ENCODE data around the gene SRXN1. TPM values are rescaled to one million over a fixed set of nuclear protein-coding genes. Genes with fewer than 3 reads are reported as not detected.

SRXN1 gene
- total and polyA plus RNA-seq, 2 donors from 2014 or later = 17.4 to 51.1 TPM

DNA sequence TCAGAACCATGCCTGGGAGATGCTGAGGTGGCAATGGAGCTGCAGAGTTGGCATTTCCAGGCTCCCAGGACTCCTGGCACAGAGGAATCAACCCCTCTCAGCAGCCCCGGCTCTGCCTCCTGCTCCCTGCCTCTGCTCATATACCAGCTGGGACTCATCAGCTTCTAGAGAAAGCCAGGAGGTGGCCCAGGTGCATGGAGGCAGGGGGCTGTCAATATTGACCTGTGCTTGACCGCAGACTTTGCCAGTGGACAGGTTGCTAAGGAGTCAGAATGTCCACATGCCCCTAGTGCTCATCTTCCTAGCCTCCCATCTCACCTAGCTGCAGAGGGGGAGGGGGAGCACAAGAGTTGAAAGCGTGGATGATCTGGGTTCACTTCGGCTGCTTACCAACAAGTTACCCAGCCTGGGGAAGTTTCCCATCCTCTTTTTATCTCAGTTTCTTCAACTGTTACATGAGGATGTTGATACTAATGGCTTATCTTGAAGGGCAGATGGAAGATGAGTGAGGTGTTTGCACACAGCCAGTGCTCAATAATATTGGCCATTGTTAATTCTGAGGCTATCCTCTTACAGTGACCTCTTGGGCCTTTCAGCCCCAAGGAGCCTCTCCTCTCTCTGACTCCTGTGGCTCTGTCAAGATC lies 31.8 kb upstream of the SRXN1 start:
- no peak overlapping the region for H3K27ac ChIP-seq (ENCODE audit: low read depth in 2 of 2, low read length in 2 of 2)
- FAIRE-seq = no peak
- intact Hi-C loops (cut with DNase I) = no loop called here
- no peaks in the 10 kb centered on the region for H3K4me1 ChIP-seq (ENCODE audit: control insufficient read depth in 2 of 3, insufficient read depth in 2 of 3, low read depth in 1 of 3, low read length in 3 of 3)
- peak in 1 of 5 donors; percentile 22 for DNase-seq
- no peaks in the 10 kb centered on the region for H3K27me3 ChIP-seq (ENCODE audit: control insufficient read depth, insufficient read depth, low read length)
- TF ChIP-seq, protein P1, sequence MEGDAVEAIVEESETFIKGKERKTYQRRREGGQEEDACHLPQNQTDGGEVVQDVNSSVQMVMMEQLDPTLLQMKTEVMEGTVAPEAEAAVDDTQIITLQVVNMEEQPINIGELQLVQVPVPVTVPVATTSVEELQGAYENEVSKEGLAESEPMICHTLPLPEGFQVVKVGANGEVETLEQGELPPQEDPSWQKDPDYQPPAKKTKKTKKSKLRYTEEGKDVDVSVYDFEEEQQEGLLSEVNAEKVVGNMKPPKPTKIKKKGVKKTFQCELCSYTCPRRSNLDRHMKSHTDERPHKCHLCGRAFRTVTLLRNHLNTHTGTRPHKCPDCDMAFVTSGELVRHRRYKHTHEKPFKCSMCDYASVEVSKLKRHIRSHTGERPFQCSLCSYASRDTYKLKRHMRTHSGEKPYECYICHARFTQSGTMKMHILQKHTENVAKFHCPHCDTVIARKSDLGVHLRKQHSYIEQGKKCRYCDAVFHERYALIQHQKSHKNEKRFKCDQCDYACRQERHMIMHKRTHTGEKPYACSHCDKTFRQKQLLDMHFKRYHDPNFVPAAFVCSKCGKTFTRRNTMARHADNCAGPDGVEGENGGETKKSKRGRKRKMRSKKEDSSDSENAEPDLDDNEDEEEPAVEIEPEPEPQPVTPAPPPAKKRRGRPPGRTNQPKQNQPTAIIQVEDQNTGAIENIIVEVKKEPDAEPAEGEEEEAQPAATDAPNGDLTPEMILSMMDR (IDR thresholded peaks at IDR 0.05; ENCODE audit: borderline replicate concordance, extremely low read depth, insufficient read depth) = no peak
- no peaks in the 10 kb centered on the region for H3K36me3 ChIP-seq (ENCODE audit: control insufficient read depth in 2 of 3, insufficient read depth in 3 of 3, low read length in 3 of 3)
- H3K4me3 ChIP-seq (ENCODE audit: low read length in 3 of 3) = no peak overlapping the region
- no peaks in the 10 kb centered on the region for H3K9me3 ChIP-seq (ENCODE audit: control insufficient read depth in 2 of 3, insufficient read depth in 1 of 3, low read length in 3 of 3)
- H3K9ac ChIP-seq (ENCODE audit: low read length in 3 of 3) = no peak overlapping the region

DNA sequence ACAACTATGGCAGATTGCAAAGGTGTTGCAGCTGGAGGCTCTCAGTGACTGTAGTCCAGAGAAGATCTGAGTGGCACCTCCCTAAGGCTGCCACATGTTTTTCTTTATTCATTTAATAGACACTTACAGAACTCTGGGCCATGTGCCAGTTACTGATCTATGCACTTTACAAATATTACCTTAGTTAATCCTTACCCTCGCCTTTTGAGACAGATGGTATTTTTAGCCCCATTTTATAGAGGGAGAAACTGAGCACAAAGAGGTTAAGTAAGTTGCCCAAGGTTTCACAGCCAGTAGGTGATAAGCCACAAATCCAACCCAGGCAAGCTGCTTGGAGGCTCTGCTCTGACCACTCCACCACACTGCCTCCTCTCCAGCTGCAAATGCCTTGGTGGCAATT lies 29.1 kb upstream of the SRXN1 start:
- FAIRE-seq (no peak), DNase-seq (no peak)
- no peaks in the 10 kb centered on the region for H3K36me3 ChIP-seq (ENCODE audit: control insufficient read depth in 2 of 3, insufficient read depth in 3 of 3, low read length in 3 of 3)
- H3K9me3 ChIP-seq (ENCODE audit: control insufficient read depth in 2 of 3, insufficient read depth in 1 of 3, low read length in 3 of 3) = no peaks in the 10 kb centered on the region
- no peaks in the 10 kb centered on the region for H3K27me3 ChIP-seq (ENCODE audit: control insufficient read depth, insufficient read depth, low read length)
- H3K4me3 ChIP-seq (ENCODE audit: low read length in 3 of 3) = no peak overlapping the region
- H3K27ac ChIP-seq (ENCODE audit: low read depth in 2 of 2, low read length in 2 of 2) = no peak overlapping the region
- no peaks in the 10 kb centered on the region for H3K4me1 ChIP-seq (ENCODE audit: control insufficient read depth in 2 of 3, insufficient read depth in 2 of 3, low read depth in 1 of 3, low read length in 3 of 3)
- TF ChIP-seq, protein P1 (IDR thresholded peaks at IDR 0.05; ENCODE audit: borderline replicate concordance, extremely low read depth, insufficient read depth) = no peak
- no peak overlapping the region for H3K9ac ChIP-seq (ENCODE audit: low read length in 3 of 3)
- intact Hi-C loops (cut with DNase I) = no loop called here

DNA sequence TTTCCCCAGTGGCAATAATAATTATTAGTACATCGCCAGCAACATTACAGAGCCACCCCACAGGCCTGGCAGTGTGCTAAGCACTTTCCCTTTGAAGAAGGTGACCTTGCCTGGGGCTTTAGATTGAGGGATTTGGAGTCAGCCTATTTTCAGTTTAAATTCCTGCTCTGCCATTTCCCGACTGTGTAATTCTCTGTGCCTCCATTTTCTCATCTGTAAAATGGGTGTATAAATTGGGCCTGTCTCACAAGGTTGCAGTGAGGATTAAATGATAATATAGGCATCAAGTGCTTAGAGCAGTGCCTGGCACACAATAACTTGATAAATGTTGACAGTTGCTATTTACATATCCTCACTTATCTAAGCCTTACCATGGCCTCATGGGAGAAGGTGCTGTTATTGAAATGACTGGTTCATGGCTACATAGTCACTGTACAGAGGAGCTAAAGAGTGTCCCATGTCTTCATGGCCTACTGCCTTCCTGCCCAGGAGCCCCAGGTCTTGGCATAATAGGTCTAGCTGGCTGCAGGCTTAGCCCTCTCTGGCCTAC lies 27.7 kb upstream of the SRXN1 start:
- intact Hi-C loops (cut with DNase I) = no loop called here
- no peak overlapping the region for H3K9ac ChIP-seq (ENCODE audit: low read length in 3 of 3)
- DNase-seq (no peak), FAIRE-seq (no peak)
- TF ChIP-seq, protein P1 (IDR thresholded peaks at IDR 0.05; ENCODE audit: borderline replicate concordance, extremely low read depth, insufficient read depth) = no peak
- no peaks in the 10 kb centered on the region for H3K9me3 ChIP-seq (ENCODE audit: control insufficient read depth in 2 of 3, insufficient read depth in 1 of 3, low read length in 3 of 3)
- no peaks in the 10 kb centered on the region for H3K36me3 ChIP-seq (ENCODE audit: control insufficient read depth in 2 of 3, insufficient read depth in 3 of 3, low read length in 3 of 3)
- H3K4me1 ChIP-seq (ENCODE audit: control insufficient read depth in 2 of 3, insufficient read depth in 2 of 3, low read depth in 1 of 3, low read length in 3 of 3) = peaks cover 0 to 3% (median 0%) of the 10 kb centered on the region in 3 donors
- no peak overlapping the region for H3K27ac ChIP-seq (ENCODE audit: low read depth in 2 of 2, low read length in 2 of 2)
- peaks cover 2% of the 10 kb centered on the region for H3K27me3 ChIP-seq (ENCODE audit: control insufficient read depth, insufficient read depth, low read length)
- H3K4me3 ChIP-seq (ENCODE audit: low read length in 3 of 3) = no peak overlapping the region
